AG04450 (cell line): Measurements from ENCODE around the gene FADS2. TPM values are rescaled to one million over a fixed set of nuclear protein-coding genes. Genes with fewer than 3 reads are reported as not detected.

ENCODE experiments used
- CTCF ChIA-PET: fragments of 300-600, 350-600 bp; formaldehyde crosslinking; extraction: SDS; loops from one replicate; lab custom pipeline; 2022; ENCODE audit warnings: antibody characterized with exemption, inconsistent platforms; lab: Charles Lee
- POLR2A ChIA-PET: fragments of 350-600 bp; formaldehyde crosslinking; extraction: SDS; loops from one replicate; lab custom pipeline; 2021; ENCODE audit warnings: antibody characterized with exemption, inconsistent platforms; lab: Yijun Ruan, JAX
- DNase-seq: peaks from one replicate; pipeline ENCODE4 v3.0.0-alpha.2; 2011; ENCODE audit warnings: low read depth, low spot score
- H3K27ac ChIP-seq: one replicate; pipeline ENCODE4 v1.5.1; 2012; ENCODE audit warnings: low read depth, low read length, control low read depth
- H3K27me3 ChIP-seq: one replicate; pipeline ENCODE4 v1.6.0; 2012; ENCODE audit warnings: low read length; ENCODE audit not compliant: control insufficient read depth, insufficient read depth
- H3K4me3 ChIP-seq: 2 replicates; pipeline ENCODE4 v1.5.1; 2011; ENCODE audit warnings: mild to moderate bottlenecking, low read depth, low read length, control low read depth
- H3K9me3 ChIP-seq: 2 replicates; pipeline ENCODE4 v1.5.1; 2012; ENCODE audit warnings: low read length; ENCODE audit not compliant: control insufficient read depth, insufficient read depth
- CTCF ChIP-seq: IDR thresholded peaks from 2 replicates; pipeline ENCODE4 v1.5.1; 2011; ENCODE audit warnings: low read depth, low read length, control low read depth, inconsistent platforms
- polyA plus RNA-seq: library from polyadenylated mRNA; depleted of rRNA; stranded (reverse); fragments of >200 nt; gene quantifications from 2 replicates; pipeline ENCODE4 v1.2.3, GENCODE V29; 2011

FADS2 gene
- polyA plus RNA-seq, 1 experiment = 183 TPM

- H3K9me3 ChIP-seq = no peaks in the 10 kb centered on the region
- H3K27ac ChIP-seq = peak overlapping the region; percentile 75
- H3K27me3 ChIP-seq = no peaks in the 10 kb centered on the region
- DNase-seq = peak; percentile 65
- no peak overlapping the region for H3K4me3 ChIP-seq
- ChIA-PET POLR2A (no interaction called here), CTCF (interaction anchor here (2.5 kb wide), 1 partner anchor 188 kb away, joined by 11 read pairs; no protein-coding TSS in a partner anchor)
- no peak for TF ChIP-seq CTCF
These were observed 65.9 kb downstream of the FADS2 start for GRCh38 chr11:61893981-61894380.

DNA sequence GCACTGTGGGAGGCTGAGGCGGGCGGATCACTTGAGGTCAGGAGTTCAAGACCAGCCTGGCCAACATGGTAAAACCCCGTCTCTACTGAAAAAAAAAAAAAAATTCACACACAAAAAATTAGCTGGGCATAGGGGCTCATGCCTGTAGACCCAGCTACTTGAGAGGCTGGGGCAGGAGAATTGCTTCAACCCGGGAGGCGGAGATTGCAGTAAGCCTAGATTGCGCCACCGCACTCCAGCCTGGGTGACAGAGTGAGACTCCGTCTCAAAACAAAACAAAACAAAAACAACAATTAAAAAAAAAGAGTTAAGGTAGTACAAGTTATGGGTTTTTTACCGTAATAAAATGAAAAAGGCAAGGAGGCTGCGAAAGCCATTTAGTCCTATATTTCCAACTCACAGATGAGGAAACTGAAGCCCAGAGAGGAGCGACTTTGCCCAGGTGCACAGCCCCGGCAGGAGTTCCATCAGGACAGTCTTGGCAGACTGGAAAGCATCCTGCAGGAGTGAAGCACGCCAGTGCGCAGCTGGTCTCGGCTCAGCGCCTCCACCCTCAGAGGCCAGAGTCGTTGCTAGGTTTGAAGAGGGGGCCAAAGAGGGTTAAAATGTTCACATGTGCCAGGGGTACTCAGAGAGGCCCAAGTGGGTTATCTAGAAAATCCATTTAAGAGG lies 67.1 kb downstream of the FADS2 start:
- ChIA-PET POLR2A (interaction anchor here (1.6 kb wide), 1 partner anchor 213 kb away, joined by 4 read pairs; no protein-coding TSS in a partner anchor), CTCF (interaction anchor here (0.6 to 11.4 kb wide), 4 partner anchors 53 to 213 kb away, joined by 3 to 345 read pairs (median 90); partner anchors contain the start of gene BEST1)
- no peak for TF ChIP-seq CTCF
- no peak for DNase-seq
- no peaks in the 10 kb centered on the region for H3K9me3 ChIP-seq
- no peaks in the 10 kb centered on the region for H3K27me3 ChIP-seq
- no peak overlapping the region for H3K4me3 ChIP-seq
- H3K27ac ChIP-seq = no peak overlapping the region

DNA sequence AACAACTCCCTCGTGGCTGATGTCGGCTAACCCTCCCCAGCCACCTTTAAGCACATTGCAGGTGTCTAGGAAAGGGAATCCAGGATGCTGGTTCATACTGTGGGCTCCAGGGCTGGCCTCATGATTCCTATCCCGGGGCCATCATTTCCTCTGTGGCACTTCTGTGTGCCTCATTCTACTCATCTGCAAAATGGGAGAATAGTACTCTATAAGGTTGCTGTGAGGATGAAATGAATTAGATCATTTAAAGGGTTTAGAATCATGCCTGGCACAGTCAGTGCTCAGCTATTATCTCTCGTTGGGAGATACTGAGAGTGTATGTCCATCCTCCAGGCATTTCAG lies 67.6 kb downstream of the FADS2 start:
- Histone ChIP-seq H3K27me3 (no peaks in the 10 kb centered on the region), H3K9me3 (no peaks in the 10 kb centered on the region), H3K27ac (peak overlapping the region; percentile 11), H3K4me3 (no peak overlapping the region)
- POLR2A ChIA-PET = interaction anchor here (1.6 kb wide), 1 partner anchor 213 kb away, joined by 4 read pairs; no protein-coding TSS in a partner anchor
- CTCF ChIA-PET = interaction anchor here (1.1 to 11.4 kb wide), 4 partner anchors 52 to 212 kb away, joined by 6 to 345 read pairs (median 188); partner anchors contain the start of gene BEST1
- no peak for DNase-seq
- TF ChIP-seq CTCF = no peak

DNA sequence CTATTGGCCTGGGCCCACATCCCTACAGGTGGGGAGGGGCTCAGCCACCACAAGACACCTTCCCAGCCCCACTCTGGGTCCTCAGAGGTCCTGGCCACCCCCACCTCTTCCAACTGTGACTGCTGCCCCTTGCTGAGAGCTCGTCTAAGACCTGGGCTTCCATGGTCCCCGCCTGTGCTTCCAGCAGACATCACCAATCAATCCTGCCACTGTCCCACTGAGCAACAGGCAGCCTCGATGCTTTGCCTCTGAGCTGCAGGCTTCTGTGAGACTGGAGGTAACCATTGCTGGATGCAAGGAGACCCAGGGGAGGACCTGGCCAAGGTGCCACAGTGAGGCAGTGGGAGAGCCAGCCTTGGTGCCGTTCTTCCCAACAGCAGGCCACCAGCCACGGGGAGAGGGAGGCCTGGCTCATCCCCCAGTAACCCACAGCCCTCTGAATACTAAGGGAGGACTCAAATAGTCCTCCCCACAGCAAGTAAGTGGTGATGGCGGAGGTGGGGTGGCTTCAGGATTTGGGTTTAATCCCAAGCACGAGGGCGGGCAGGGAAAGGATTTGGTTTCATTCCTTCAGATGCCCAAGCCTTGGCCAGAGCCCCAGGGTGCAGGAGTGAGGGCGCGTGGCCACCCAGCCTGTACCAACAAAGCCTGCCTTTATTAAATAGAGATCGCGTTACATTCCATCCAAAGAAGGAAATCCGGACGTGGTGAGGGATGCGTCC lies 68.7 kb downstream of the FADS2 start:
- Histone ChIP-seq H3K27me3 (no peaks in the 10 kb centered on the region), H3K9me3 (no peaks in the 10 kb centered on the region), H3K4me3 (no peak overlapping the region), H3K27ac (no peak overlapping the region)
- no peak for TF ChIP-seq CTCF
- DNase-seq = no peak
- ChIA-PET POLR2A (interaction anchor here (1.0 to 1.6 kb wide), 5 partner anchors 51 to 211 kb away, joined by 3 to 6 read pairs (median 4); no protein-coding TSS in a partner anchor), CTCF (interaction anchor here (0.5 to 11.4 kb wide), 17 partner anchors 12 to 210 kb away, joined by 3 to 345 read pairs (median 18); partner anchors contain the start of gene BEST1)
